ENCODE data around the gene SLC14A1. TPM values are rescaled to one million over a fixed set of nuclear protein-coding genes. Genes with fewer than 3 reads are reported as not detected.

The SLC14A1 gene
- 0.52 TPM for total RNA-seq

DNA sequence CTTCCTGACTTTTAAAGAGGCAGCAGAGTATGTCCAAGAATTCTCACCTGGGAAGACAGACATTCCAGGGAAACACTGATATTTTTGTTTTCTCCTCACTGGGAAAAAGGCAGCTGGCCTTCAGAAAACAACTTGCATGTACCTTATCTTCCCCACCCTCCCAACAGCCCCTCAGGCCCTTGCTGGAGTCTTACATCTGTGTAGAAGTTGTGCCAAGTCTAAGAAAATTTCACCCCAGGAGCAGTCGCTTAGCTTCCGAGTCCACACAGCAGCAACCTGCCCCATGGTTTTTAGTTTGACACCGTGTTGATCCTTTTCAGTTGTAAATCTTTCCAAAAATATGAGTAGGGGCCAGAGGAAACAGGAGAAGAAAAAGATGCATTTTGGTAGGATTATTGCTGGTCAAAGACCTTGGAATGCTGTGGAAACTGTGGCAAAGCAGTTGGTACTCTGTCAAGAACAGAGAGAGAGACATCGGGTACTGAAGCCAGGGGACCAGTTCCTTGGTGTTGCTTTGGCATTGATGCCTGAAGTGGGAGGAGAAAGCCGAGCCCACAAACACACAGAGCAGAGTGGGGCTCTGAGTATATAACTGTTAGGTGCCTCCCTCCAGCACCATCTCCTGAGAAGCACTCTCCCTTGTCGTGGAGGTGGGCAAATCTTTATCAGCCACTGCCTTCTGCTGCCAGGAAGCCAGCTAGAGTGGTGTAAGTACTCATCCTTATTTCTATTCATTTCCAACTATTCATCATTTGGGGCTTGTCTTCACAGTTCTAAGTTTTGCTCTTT, at the start of gene SLC14A1:
Gene SLC14A1 (plus strand): TSS at position 615 of the 789 bp plus-strand sequence. CDS start 6,140 bp downstream, outside the sequence.
- no peak for ATAC-seq

DNA sequence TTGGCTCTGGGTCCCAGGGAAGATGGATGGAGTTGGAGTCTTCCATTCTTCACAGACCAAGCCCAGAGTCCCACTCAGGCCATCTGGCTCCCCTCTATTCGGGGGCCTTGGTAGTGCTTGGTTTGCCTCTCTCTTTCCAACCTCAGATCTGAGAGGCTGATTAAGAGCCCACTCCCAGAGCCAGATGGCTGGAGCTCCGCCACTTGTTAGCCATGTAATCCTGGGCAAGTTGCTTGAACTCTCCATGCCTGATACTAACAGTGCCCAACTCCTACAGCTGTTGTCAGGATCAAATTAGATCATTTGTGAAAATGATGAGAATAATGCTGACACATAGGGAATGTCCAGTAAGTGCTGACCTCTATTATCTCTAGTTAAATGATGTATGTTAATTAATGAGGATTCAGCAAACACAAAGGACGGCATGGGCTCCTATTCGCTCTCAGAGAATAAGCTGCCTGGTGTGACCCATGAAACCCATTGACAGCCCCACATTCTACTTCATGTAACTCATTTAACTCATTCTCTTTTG, 46.6 kb upstream of the SLC14A1 start:
- ATAC-seq = no peak

- ATAC-seq = no peak
These were observed 45.5 kb upstream of the SLC14A1 start for GRCh38 chr18:45678441-45678840.

GRCh38 chr18:45678850-45679249, 45.1 kb upstream of the SLC14A1 start:
- ATAC-seq = no peak

DNA sequence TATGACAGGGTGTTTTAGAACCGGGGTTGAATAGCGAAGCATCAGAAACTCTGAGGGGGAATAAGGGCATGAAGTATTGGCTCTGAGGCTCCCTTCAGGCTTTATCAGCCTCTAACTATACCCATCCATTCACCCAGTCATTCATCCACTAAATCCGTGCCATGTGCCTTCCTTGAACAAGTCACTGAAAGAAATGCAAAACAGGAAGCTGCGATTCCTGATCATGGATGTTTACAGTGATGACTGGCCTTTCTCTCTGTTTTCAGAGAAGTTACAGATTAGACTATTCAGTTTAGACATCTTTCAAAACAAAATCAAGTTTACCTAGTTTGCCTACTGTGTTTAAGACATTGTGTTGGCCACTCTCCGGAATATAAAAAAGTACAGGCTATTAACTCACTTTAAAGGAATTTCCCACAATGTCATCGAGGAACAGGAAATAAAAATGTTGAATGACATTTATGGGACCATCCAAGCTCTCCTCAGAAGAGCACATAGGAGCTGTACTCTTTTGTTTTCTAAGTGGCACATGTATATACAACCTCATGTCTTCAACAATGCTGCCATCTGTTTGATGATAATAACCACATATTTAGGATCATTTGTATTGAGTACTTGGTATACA, 43.8 kb upstream of the SLC14A1 start:
- no peak for ATAC-seq

DNA sequence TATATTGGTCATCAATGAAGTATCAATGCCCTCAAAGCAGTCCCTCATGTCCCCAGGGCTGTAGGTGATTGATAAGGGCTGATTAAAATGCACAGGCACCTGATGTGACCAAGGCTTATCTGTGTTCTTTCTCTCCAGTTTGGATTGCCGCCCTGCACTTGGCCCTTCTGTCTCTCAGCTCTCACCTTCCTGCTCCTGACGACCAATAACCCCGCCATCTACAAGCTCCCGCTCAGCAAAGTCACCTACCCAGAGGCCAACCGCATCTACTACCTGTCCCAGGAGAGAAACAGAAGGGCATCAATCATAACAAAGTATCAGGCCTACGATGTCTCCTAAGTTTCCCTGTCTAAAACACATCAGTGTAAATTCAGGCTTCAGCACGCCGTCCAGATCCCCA, 41.8 kb upstream of the SLC14A1 start:
- ATAC-seq = no peak

DNA sequence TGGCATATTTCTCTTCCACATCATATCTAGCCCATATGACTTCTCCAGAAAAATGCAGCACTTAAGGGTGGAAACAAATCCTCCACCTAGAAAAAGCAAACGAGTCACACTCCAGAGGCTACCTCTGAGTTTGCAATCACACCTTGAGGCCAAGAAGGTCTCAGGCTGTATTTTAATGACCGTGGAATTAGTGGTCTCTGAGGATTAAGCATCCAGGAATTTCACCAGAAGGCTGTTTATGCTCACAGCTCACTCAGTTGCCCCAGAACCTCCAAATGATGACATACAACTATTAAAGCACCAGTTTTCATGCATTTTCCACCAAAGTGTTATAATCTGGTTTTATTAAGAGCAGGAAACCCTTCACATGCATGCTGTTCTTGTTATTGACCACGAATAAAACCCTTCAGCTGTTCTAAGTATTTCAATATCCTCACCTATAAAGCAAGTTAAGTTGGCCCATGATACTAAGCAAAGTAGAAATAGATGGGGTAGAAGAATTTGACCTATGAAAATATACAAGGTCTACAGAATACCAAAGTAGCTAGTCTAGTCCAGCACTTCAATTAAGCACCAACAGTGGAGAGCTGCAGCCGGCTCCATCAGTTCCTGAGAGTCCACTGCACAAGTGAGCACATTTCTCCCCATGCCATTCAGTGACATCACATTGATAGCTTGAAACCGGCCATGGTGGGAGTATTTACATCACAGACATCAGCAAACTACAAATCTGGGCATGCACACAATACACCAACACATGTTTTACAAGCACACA, 39.5 kb upstream of the SLC14A1 start:
- ATAC-seq = no peak

GRCh38 chr18:45686891-45687611, 36.9 kb upstream of the SLC14A1 start:
- peak; percentile 67 for ATAC-seq

DNA sequence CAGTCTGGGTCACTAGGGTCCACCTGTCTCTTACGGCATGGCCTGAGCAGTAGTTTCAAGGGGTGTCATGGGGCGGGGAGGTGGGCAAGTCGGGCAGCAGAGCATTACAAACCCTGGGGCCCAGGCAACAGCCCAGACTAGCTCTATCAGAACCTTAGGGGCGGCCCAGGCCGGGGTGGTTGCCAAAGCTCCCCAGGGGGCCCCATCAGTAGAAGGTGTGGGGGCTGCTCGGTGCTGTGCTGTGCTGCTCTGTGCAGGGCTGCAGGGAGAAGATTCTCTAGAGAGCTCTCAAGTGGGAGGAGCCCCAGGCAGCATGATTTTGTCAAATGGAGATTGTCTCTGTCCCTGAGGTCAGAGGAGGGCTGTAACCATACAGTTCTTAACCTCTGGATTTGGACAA, 36.4 kb upstream of the SLC14A1 start:
- ATAC-seq = peak; percentile 39

- ATAC-seq = no peak
These were observed 35.9 kb upstream of the SLC14A1 start for GRCh38 chr18:45688113-45688512.

DNA sequence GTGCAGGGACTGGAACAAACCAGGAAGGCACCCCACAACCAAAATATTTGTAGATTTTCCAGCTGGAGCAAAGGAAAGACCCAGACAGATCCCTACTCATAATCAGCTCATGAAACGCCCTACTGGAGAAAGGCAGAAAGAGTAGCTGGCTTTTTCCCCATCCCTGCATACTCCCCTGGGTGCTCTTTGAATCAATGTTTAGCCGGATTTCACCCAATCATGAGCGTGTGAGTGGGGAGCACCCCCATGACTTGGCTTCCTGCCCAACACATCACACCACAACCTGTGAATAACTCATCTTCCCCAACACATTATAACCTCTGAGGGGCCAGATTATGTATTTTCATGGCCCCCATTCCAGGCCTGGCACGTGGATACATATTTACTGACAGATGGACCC, 35.1 kb upstream of the SLC14A1 start:
- ATAC-seq = no peak

- ATAC-seq = no peak
These were observed 34.6 kb upstream of the SLC14A1 start for GRCh38 chr18:45689396-45689795.

DNA sequence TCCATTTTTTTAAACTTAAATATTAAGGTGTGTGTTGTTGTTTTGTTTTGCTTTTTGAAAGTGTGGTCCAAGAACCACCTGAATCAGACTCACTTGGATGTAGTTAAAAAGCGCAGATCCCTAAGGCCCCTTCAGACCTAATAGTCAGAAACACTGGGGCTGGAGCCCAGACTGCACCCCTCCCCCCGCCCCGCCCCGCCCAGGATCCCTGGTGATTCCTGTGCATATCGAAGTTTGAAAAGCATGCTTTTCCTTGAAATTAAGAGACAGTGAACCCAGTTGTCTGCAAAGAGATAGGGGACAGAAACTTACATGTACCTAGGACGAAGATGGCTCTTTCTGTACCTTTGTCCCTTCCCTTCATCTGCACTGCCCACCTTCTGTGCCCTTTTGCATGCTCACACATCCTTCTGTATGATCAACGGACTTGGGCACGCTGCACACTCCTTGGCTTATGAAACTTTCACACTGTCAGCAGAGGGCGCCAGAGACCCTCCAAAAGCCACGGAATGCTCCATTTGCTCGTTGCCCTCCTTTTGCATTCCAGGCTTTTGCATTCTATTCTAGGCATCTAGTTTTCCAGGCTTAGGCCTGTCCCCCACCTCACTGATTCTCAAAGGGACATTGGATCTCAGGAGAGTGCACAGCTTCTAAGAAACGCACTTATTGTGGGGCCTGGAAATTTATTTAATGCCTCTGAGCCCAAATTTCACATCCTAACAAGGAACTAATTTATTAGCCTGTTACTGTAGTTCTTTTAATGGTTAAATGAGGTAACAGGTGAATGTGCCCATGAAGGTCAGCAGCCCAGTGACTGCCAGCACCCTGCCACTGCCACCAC, 32.8 kb upstream of the SLC14A1 start:
- peak; percentile 68 for ATAC-seq

GRCh38 chr18:45691816-45692179, 32.2 kb upstream of the SLC14A1 start:
- ATAC-seq = no peak

DNA sequence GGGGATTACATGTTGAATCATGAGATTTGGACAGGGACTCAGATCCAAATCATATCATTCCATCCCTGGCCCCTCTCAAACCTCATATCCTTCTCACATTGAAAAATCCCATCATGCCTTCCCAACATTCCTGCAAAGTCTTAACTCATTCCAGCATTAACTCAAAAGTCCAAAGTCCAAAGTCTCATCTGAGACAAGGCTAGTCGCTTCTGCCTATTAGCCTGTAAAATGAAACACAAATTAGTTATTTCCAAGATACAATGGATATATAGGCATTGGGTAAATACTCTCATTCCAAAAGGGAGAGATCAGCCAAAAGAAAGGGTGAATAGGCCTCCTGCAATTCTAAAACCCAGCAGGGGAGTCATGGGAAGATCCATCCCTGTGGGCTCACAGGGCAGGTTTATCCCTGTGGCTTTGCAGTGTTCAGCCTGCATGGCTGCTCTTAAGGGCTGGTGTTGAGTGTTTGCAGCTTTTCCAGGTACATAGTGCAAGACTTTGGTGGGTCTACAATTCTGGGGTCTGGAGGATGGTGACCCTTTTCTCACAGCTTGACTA, 21.2 kb upstream of the SLC14A1 start:
- ATAC-seq = no peak

DNA sequence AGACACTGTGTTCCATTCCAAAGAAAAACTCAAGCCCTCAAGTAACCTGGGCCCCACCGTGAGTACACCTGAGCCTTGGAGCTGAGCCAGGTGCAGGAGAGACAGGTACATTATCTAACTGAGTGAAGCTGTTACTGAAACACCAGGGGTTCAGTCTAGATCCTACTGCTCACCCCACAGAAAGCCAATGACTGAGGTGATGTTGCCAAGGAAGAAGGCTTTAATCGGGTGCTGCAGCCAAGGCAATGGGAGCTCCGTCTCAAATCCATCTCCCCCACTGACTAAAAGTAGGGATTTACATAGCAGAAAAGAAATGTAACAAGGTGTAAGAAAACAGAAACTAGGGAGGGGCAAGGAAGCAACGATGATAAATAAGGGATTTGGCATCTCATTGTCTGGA, 15.2 kb upstream of the SLC14A1 start:
- no peak for ATAC-seq

DNA sequence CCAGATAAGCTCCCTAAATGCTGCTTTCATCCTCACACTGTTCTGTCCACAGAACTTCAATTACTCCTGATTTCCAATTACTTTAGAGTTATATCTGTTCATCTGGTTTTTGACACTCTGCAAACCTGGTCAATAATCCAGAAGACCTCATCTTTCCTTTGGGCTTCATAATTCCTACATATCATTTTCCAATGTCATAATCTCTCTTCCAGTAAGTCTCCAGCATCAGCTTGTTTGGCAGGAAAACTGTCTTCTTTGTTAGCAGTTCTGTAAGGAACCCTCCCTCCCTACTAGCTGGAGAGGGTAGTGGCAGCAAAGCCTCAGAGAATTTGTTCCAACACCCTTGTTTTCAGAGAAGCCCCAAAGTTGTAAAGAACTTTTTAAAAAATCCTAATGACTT, 11.9 kb upstream of the SLC14A1 start:
- ATAC-seq = no peak

- ATAC-seq = no peak
These were observed 10.7 kb upstream of the SLC14A1 start for GRCh38 chr18:45713239-45713638.

- no peak for ATAC-seq
These were observed 8.7 kb upstream of the SLC14A1 start for GRCh38 chr18:45715212-45715780.

- no peak for ATAC-seq
These were observed 4.9 kb upstream of the SLC14A1 start for GRCh38 chr18:45719106-45719505.

DNA sequence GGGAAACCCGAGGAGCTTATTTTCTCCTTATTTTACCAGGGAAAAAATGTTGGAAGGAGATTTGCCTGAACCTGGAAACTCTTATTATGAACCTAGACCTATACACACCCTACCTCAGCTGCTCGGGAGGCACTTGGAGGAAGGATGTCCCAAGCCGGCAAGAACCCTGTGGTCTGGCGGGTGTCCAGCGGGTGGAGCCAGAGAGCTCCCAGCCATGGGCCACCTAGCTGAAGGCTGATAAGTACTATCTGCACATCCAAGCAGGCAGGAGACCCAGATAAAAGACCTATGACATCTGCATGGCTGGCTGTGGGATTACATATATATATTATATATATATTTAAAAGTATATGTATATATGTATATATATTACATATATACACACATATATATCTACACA, 1.1 kb upstream of the SLC14A1 start:
- peak; percentile 80 for ATAC-seq

Measured in esophagus mucosa (tissue), 1 donor.